ENCODE results near the gene MLX. TPM values are rescaled to one million over a fixed set of nuclear protein-coding genes. Genes with fewer than 3 reads are reported as not detected.

The MLX gene
- total and polyA plus RNA-seq, 10 of the 15 experiments (the other 5 are each of a cell fraction or from before 2014, with no cell fraction given): 34.4 to 65.0 (median 44.4) TPM

- no peak overlapping the region for H3K4me2 ChIP-seq (ENCODE audit: control insufficient read depth, insufficient read depth)
- CTCF ChIA-PET: interaction anchor here (0.6 to 1.4 kb wide), 4 partner anchors 15 to 123 kb away, joined by 3 read pairs; no protein-coding TSS in a partner anchor
- H3K9ac ChIP-seq (ENCODE audit: control insufficient read depth, insufficient read depth, low read length): no peak overlapping the region
- no TSS peak for BruUV-seq (replicated peaks)
- in situ Hi-C loops (cut with MboI) (loop anchor here (5.0 kb wide), 1 partner anchor 207 kb away; no protein-coding TSS in a partner anchor), intact Hi-C loops (cut with micrococcal nuclease; ENCODE audit: unreplicated experiment) (no loop called here)
- H3K4me1 ChIP-seq (ENCODE audit: control insufficient read depth, insufficient read depth, low read length): peaks cover 22% of the 10 kb centered on the region
- ATAC-seq: no peak
- POLR2A ChIA-PET: interaction anchor here (0.7 kb wide), 1 partner anchor 302 kb away, joined by 4 read pairs; no protein-coding TSS in a partner anchor
- 96% methylated on average over 3 of the region's 3 CpGs for WGBS (ENCODE audit: insufficient coverage, insufficient replicate concordance, low lambda C conversion rate, missing lambda C conversion rate)
- no peak for FAIRE-seq
- TF ChIP-seq SIX5 (IDR thresholded peaks at IDR 0.05; ENCODE audit: low read depth, low read length, severe bottlenecking) (no peak), NFYB (IDR thresholded peaks at IDR 0.05; ENCODE audit: insufficient read depth, low read depth, low read length) (no peak), FOXM1 (IDR thresholded peaks at IDR 0.05; ENCODE audit: low read depth, low read length) (no peak), JUND (IDR thresholded peaks at IDR 0.05; ENCODE audit: low read depth, low read length) (no peak), BCL3 (IDR thresholded peaks at IDR 0.05; ENCODE audit: borderline replicate concordance, insufficient read depth, low read depth, low read length, poor library complexity, severe bottlenecking) (no peak), NFXL1 (IDR thresholded peaks at IDR 0.05; ENCODE audit: borderline replicate concordance) (no peak), TBL1XR1 (IDR thresholded peaks at IDR 0.05; ENCODE audit: low read depth, low read length) (no peak), ATF2 (IDR thresholded peaks at IDR 0.05; ENCODE audit: low read length) (no peak)
- DNase-seq (ENCODE audit: low read depth, low spot score): no peak
- no peaks in the 10 kb centered on the region for H3K27me3 ChIP-seq (replicated peaks in 1 of 2; ENCODE audit: control insufficient read depth in 2 of 2, insufficient read depth in 2 of 2, low read length in 1 of 2)
- SMC1A ChIA-PET (ENCODE audit: uncharacterized antibody, unreplicated experiment): interaction anchor here (1.4 kb wide), 1 partner anchor 11 kb away, joined by 6 read pairs; no protein-coding TSS in a partner anchor
- H3K36me3 ChIP-seq (ENCODE audit: control insufficient read depth in 2 of 2, insufficient read depth in 2 of 2, low read length in 1 of 2): no peaks in the 10 kb centered on the region
- RAD21 ChIA-PET (ENCODE audit: unreplicated experiment): interaction anchor here (1.4 kb wide), 1 partner anchor 122 kb away, joined by 4 read pairs; no protein-coding TSS in a partner anchor
- no peak overlapping the region for H3K4me3 ChIP-seq
- H3K79me2 ChIP-seq (ENCODE audit: control insufficient read depth, insufficient read depth, low read length): no peaks in the 10 kb centered on the region
- H3K27ac ChIP-seq (ENCODE audit: control insufficient read depth, insufficient read depth): no peak overlapping the region
- no peaks in the 10 kb centered on the region for H3K9me3 ChIP-seq (replicated peaks; ENCODE audit: control insufficient read depth, insufficient read depth, low read length)
- H4K20me1 ChIP-seq (ENCODE audit: control insufficient read depth, insufficient read depth): no peaks in the 10 kb centered on the region
- H2AFZ ChIP-seq (ENCODE audit: control insufficient read depth, low read depth, low read length): no peak overlapping the region
Measured at GRCh38 chr17:42529061-42529460, 37.8 kb upstream of the MLX start.
